ENCODE results near the gene EAF1.
"Not testable (repeated sequence)": the region's sequence is repeated elsewhere in the genome, so short reads cannot be mapped to it uniquely, and the experiment has no call there.

The EAF1 gene

DNA sequence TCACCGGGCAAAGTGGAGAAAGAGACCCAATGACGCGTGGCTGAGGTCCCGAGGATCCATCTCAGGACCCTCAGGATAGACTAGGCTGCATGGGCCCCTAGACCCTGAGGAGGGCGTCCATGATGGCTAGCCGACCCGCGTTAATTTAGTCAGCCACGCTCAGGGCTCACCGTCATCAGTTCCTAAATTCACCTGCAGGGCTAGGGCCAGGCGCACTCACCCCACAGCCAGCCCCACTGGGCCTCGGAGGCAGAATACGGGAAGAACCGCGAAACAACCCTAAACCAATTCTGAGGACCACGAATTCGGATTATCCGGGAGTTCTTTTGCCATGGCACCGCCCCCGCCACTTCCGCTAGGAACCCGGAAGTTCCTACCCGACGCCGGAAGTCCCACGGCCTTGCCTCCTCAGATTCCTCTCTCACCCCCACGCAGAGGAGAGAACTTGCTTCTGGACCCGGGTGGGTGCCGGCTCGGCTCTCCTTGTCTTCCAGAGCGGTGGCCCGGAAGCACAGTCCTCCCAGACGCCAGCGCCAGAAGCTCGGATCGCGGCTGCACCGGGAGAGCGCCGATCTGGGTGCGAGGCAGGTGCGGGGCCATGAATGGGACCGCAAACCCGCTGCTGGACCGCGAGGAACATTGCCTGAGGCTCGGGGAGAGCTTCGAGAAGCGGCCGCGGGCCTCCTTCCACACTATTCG lies at the start of gene EAF1, which contains the start of gene METTL6:
Gene EAF1 (plus strand): TSS at position 417 of the 699 bp plus-strand sequence. CDS start 182 bp downstream, at position 599.
Gene METTL6 (minus strand): TSS at position 363 of the 699 bp plus-strand sequence. CDS start 1,033 bp downstream, outside the sequence.
- DNase-seq (ENCODE audit: low read depth in 2 of 2): peak; percentile 81 to 89

DNA sequence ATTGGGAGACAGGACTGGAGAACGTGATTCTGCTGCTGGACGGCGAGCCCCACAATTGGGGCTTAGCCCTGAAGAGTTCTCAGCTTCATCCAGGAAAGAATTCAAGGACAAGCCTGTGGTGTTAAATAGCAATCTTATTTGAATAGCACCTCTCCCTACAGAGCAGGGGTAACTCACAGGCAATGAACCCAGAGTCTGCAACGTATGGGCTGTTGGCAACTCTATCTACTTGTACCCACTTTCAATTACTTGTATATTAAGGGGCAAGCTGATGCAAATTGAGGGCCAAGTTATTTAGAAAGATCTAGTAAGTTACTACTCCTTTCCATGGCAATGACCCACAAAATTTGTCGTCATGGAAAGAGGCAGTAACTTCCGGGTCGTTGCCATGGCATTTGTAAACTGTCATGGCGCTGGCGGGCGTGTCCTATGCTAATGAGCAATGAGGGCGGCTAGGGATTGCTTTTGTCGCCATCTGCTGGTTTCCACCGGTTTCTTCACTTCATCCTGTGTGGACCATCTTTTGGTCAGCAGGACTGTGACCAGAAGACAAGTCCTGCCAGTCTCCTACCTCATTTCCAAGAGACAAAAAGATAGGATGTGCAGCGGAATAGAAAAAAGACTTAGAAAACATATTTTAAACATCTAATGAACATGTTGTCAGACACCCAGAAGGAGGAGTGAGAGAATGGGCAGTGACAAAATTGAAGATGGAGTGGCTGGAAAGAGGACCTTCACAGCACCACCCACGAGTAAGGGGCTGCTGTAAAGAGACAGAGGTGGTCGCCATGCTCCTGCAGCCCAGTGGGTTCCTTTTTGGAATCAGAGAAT lies 49.2 kb upstream of the EAF1 start:
- peak; percentile 86 to 91 for DNase-seq (ENCODE audit: low read depth in 2 of 2)

DNA sequence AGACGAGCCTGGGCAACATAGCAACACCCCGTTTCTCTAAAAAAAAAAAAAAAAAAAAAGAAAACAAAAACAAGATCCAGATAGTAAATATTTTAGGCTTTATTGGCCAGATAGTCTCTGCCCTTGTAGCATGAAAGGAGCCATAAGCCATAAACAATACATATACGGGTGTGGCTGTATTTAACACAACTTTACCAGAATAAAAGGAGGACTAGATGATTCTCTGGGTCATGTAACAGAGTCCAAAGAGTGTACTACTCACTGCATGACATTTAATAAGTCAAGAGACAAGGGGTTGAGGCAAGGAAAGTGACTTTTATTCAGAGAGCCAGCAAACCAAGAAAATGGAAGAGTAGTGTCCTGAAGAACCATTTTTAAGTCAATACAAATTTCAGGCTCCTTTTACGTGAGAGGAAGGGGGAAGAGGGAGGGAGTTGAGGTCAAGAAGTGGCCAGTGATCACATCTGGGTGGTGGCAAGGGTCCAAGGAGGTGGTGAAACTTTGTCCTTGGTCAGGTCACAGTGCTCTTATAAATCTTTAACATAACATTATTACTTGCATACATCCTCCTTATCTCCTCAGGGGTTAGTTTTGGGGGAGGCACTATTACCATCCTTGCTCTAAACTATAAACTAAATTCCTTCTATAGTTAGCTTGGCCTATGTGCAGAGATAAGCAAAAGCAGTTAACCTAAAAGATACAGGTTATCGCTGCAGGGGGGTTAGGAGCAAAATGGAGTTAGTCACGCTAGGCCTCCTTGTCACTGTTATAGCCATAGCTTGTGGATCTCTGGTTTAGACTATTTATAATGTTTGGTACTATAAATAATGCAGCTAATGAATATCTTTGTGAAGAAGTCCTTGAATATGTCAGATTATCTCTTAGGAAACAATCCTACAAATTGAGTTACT lies 46.2 kb upstream of the EAF1 start:
- no peak for DNase-seq (ENCODE audit: low read depth in 2 of 2)

DNA sequence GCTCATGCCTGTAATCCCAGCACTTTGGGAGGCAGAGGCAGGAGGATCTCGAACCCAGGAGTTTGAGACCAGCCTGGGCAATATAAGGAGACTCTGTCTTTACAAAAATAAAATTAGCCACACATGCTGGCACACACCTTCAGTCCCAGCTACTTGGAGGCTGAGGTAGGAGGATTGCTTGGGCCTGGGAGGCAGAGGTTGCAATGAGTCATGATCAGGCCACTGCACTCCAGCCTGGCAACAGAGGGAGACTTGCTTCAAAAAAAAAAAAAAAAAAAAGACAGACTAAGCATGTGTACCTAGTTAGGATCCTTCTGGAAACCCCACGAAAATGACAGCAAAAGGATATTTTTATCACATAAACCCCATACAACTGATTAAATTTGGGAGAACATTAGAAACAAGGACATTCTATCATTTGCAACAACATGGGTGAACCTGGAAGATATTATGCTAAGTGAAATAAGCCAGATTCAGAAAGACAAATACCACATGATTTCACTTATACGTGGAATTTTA lies 44.9 kb upstream of the EAF1 start:
- no peak for DNase-seq (ENCODE audit: low read depth in 2 of 2)

DNA sequence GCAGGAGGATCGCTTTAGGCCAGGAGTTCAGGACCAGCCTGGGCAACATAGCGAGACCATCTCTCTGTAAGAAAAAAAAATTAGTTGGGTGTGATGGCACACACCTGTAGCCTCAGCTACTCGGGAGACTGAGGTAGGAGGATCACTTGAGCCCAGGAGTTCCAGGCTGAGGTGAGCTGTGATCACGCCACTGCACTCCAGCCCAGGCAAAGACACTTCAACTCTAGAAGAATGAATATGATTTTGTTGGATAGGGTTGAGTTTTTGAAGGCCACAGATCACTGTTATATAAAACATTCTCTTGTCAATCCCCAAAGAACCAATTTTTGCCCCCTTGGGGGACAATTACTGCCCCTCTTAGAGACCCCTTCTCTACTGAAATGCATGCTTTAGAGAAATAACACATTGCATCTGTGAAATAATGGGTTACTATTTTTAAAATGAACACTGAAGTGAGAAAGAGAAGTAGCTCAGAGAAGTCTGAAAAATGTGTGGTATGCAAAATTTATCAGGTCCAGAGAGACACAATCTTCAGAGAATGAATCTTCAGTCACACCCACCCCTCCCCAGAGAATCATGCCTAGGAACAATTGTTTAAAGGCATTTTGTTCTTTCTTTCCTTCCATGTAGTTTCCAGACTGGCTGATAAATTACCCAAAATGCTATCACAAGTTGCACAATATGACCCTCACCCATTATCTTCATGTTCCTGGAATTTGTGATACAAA lies 42.7 kb upstream of the EAF1 start:
- no peak for DNase-seq (ENCODE audit: low read depth in 2 of 2)

DNA sequence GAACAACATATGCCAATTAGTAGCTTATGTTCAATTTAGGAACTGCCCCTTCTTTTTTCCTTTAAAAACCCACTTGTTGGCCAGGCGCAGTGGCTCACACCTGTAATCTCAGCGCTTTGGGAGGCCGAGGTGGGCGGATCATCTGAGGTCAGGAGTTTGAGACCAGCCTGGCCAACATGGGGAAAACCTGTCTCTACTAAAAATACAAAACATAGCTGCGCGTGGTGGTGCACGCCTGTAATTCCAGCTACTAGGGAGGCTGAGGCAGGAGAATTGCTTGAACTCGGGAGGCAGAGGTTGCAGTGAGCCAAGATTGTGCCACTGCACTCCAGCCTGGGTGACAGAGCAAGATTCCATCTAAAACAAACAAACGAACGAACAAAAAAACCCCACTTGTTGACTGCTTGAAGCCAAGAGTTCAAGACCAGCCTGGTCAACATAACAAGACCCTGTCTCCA lies 42.1 kb upstream of the EAF1 start:
- DNase-seq (ENCODE audit: low read depth in 2 of 2): not testable (repeated sequence)

DNA sequence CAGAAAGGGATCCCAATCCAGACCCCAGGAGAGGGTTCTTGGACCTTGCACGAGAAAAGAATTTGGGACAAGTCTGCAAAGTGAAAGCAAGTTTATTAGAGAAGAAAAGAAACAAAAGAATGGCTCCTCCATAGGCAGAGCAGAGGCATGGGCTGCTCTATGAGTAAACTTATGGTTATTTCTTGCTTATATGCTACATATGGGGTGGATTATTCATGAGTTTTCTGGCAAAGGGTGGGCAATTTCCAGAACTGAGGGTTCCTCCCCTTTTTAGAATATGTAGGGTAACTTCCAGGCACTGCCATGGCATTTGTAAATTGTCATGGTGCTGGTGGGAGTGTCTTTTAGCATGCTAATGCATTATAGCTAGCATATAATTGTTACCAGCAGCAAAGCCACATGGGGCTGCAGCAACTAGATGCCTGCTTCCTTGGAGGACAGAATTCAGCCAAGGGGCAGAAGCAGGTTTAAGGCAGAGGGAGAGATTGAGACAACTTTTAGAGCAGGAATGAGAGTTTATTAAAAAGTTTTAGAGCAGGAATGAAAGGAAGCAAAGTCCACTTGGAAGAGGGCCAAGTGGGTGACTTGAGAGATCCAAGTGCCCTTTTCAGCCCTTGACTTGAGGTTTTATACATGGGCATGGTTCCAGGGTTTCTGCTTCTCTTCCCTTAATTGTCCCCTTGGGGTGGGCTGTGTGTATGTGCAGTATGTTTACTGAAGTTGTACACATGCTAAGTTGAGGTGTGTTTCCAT lies 41.3 kb upstream of the EAF1 start:
- no peak for DNase-seq (ENCODE audit: low read depth in 2 of 2)

DNA sequence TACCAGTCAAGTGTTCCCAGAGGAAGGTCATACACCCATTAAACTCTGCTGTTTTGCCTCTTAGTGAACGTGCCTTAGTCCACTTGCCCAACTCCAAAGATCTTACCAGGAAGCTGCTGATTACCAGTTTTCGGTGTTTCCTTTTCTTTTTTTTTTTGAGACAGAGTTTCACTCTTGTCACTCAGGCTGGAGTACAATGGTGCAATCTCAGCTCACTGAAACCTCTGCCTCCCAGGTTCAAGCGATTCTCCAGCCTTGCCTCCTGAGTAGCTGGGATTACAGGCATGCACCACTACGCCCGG lies 40.8 kb upstream of the EAF1 start:
- not testable (repeated sequence) for DNase-seq (ENCODE audit: low read depth in 2 of 2)

DNA sequence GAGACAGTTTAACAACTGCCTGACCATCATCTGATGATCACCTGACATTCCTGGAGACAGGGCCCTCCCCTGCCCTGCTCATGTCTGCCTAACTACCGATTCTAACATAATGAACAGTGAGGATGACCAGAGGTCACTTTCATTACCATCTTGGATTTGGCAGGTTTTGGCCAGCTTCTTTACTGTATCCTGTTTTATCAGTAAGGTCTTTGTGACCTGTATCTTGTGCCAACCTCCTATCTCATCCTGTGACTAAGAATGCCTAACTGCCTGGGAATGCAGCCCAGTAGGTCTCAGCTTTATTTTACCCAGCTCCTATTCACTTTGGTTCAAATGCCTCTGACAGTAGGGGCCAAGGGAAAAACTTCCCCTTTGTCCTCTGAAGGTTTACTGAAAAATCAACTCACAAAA lies 40.2 kb upstream of the EAF1 start:
- no peak for DNase-seq (ENCODE audit: low read depth in 2 of 2)

DNA sequence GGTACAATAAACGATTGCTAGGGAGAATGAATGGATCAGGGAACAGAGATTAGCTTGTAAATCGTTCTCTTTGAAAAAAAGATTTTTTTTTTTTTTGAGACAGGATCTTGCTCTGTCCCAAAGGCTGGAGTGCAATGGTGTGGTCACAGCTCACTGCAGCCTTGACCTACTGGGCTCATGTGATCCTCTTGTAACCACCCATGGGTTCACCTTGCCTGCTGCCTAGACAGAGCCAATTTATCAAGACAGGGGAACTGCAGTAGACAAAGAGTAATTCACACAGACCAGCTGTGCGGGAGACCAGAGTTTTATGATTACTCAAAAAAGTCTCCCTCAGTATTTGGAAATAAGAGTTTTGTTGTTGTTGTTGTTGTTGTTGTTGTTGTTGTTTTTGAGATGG lies 39.7 kb upstream of the EAF1 start:
- no peak for DNase-seq (ENCODE audit: low read depth in 2 of 2)

DNA sequence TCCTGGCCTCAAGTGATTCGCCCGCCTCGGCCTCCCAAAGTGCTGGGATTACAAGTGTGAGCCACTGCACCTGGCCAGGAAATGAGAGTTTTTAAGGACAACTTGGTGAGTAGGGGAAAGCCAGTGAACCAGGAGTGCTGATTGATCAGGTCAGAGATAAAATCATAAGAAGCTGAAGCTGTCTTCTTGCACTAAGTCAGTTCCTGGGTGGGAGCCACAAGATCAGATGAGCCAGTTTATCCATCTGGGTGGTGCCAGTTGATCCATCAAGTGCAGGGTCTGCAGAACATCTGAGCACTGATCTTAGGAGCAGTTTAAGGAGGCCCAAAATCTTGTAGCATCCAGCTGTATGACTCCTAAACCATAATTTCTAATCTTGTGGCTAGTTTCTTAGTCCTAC lies 39.1 kb upstream of the EAF1 start:
- not testable (repeated sequence) for DNase-seq (ENCODE audit: low read depth in 2 of 2)

DNA sequence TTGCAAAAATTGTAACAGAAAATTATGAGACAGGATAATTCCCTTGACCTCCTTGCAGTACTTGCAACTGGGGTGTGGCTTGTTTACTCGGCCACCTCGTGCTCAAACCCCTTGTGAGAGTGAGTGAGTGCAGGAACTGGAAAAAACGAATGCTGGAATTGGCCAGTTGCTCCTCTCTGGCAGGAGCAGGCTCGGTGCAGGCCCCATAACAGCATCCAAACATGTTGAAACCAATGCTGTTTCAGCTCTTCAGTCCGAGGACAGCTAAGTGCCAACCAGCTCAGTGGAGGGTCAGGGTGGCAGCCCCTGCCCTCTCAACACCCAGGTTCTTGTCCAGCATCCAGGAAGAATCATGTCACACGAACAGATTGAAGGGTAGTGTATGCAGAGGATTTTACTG lies 36.9 kb upstream of the EAF1 start:
- no peak for DNase-seq (ENCODE audit: low read depth in 2 of 2)

DNA sequence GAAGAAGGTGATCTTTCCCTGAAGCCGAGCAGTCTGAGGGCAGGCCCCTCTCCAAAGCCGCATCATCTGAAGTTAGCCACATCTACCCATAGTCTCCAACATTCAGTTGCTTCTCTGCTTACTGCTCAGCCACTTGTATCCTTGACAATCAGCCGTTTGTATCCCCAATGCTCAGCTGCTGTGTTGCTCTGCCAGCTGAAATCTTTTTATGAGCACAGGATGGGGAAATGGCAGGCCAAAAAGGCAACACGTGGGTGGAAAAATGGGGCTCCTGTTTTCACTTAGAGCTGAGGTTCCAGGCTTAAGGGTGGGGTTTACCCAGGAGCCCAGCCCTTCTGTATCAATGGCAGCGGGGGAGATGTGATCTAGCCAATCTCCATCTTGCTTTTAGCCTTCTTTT lies 36.4 kb upstream of the EAF1 start:
- no peak for DNase-seq (ENCODE audit: low read depth in 2 of 2)

DNA sequence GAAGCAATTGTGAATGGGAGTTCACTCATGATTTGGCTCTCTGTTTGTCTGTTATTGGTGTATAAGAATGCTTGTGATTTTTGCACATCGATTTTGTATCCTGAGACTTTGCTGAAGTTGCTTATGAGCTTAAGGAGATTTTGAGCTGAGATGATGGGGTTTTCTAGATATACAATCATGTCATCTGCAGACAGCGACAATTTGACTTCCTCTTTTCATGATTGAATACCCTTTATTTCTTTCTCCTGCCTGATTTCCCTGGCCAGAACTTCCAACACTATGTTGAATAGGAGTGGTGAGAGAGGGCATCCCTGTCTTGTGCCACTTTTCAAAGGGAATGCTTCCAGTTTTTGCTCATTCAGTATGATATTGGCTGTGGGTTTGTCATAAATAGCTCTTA lies 34.1 kb upstream of the EAF1 start:
- DNase-seq (ENCODE audit: low read depth in 2 of 2): not testable (repeated sequence)

DNA sequence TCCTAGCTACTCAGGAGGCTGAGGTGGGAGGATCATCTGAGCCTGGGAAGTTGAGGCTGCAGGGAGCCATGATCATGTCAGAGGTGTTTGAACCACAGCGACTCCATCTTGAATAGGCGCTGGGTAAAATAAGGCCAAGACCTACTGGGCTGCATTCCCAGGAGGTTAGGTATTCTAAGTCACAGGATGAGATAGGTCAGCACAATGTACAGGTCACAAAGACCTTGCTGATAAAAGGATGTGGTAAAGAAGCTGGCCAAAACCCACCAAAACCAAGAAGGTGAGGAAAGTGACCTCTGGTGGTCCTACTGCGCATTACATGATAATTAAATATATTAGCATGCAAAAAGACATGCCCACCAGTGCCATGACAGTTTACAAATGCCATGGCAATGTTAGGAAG lies 28.7 kb upstream of the EAF1 start:
- DNase-seq (ENCODE audit: low read depth in 2 of 2): not testable (repeated sequence)

DNA sequence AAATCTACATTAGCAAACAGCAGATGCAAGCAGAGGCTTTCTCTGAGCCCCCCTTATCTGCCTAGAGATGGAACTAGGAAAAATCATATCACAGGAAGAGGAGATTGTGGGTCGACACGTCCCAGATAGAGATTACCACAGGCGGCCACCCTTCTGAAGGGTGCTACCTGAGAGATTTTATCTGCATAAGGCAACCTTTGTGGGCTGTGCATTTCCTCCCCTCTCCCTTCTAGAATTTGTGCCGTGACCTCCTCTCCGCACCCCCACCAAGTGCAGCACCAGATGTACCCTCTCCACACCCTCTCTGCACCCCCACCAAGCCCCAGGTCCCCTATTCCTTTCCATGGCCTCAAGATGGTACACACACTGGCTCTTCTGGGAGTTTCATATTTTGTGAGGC lies 27.4 kb upstream of the EAF1 start:
- no peak for DNase-seq (ENCODE audit: low read depth in 2 of 2)

DNA sequence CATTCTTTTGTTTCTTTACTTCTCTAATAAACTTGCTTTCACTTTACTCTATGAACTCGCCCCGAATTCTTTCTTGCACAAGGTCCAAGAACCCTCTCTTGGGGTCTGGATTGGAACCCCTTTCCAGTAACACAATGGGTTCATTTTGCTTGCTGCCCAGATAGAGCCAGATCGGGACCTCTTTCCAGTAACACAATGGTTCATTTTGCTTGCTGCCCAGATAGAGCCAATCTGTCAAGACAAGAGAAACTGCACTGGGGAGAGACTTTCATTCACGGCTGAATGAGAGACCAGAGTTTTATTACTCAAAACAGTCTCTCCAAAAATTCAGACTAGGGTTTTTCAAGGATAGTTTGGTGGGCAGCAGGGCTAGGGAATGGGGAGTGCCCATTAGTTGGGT lies 25.5 kb upstream of the EAF1 start:
- no peak for DNase-seq (ENCODE audit: low read depth in 2 of 2)

DNA sequence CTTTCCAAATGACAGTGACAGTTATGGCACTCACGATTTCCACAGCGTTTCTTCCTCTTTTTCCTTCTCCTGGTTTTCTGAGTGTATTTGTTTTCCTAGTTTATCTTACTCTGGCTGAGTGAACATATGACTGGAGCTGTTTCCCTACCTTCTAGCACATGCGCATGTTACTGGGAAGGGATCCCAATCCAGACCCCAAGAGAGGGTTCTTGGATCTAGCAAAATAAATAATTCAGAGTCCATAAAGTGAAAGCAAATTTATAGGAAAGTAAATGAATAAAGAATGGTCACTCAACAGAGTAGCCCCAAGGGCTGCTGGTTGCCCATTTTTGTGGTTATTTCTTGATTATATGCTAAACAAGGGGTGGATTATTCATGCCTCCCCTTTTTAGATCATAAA lies 23.9 kb upstream of the EAF1 start:
- no peak for DNase-seq (ENCODE audit: low read depth in 2 of 2)

DNA sequence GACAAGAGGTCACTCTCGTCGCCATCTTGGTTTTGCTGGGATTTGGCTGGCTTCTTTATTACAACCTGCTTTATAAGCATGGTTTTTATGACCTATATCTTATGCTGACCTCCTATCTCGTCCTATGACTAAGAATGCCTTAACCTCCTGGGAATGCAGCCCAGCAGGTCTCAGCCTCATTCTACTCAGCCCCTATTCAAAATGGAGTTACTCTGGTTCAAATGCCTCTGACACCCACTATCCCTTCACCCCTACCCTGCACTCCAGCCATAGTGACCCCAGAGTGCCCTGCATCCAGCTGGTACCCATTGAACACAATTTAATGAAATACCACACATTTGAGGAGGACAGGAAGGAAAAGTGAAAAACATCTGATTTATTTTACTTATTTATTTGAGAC lies 23.4 kb upstream of the EAF1 start:
- no peak for DNase-seq (ENCODE audit: low read depth in 2 of 2)

DNA sequence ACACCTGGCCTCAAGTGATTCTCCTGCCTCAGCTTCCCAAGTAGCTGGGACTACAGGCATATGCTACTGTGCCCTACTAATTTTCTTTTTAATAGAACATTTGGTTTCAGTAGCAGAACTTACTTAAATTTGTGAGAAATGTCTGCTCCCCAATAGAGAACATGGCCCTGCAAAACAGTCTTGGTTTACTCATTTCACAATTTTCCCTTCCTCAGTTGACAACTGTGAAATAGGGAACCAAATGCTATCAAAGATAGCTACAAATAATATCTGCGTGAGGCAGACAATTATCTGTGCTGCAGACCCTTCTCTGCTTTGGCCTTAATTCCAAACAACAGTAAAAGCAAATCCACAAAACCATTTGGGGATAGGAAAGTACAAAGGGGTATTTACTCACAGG lies 22.6 kb upstream of the EAF1 start:
- DNase-seq (ENCODE audit: low read depth in 2 of 2): no peak
